SU-DHL-6 (cell line): ENCODE measurements around the gene KSR2.

Experiments used
- H2AFZ ChIP-seq: fragments of 200-600 bp; sonication (generic); 2 replicates; pipeline ENCODE4 v1.6.1; 2014; ENCODE audit warnings: low read depth, mild to moderate bottlenecking, moderate library complexity, mixed read lengths, antibody characterized with exemption, low read length; ENCODE audit not compliant: severe bottlenecking
- H3F3A ChIP-seq: fragments of 200-600 bp; shearing (Covaris generic); 2 replicates; pipeline ENCODE4 v1.6.0; 2016; ENCODE audit warnings: antibody characterized with exemption, mild to moderate bottlenecking; ENCODE audit not compliant: insufficient read depth
- H3K27ac ChIP-seq: fragments of 200-600 bp; sonication (generic); 2 replicates; pipeline ENCODE4 v1.5.1; 2016; ENCODE audit warnings: low read depth, mild to moderate bottlenecking, low read length, moderate library complexity, mixed read lengths
- H3K27me3 ChIP-seq: fragments of 200-600 bp; sonication (generic), shearing (Covaris generic); 2 replicates; pipeline ENCODE4 v1.6.0; 2014; ENCODE audit warnings: mild to moderate bottlenecking, low read length
- H3K36me3 ChIP-seq: fragments of 200-600 bp; sonication (generic); 2 replicates; pipeline ENCODE4 v1.6.1; 2014; ENCODE audit warnings: mild to moderate bottlenecking, low read length, mixed read lengths
- H3K4me2 ChIP-seq: fragments of 300-600, 200-600 bp; shearing (Covaris generic), sonication (generic); 2 replicates; pipeline ENCODE4 v1.6.0; 2014; ENCODE audit warnings: low read length, low read depth, mild to moderate bottlenecking; ENCODE audit not compliant: poor library complexity, severe bottlenecking
- H3K4me3 ChIP-seq: fragments of 200-600 bp; sonication (generic); 2 replicates; pipeline ENCODE4 v1.5.1; 2014; ENCODE audit warnings: antibody characterized with exemption, low read length, mild to moderate bottlenecking, mixed read lengths; ENCODE audit not compliant: insufficient read depth, poor library complexity, severe bottlenecking
- H3K79me2 ChIP-seq: fragments of 200-600 bp; sonication (generic); 2 replicates; pipeline ENCODE4 v1.6.1; 2014; ENCODE audit warnings: mild to moderate bottlenecking, low read length, moderate library complexity; ENCODE audit not compliant: insufficient read depth
- H3K9ac ChIP-seq: fragments of 200-600 bp; sonication (generic); 2 replicates; pipeline ENCODE4 v1.7.0; 2014; ENCODE audit warnings: mild to moderate bottlenecking, low read length
- H3K9me2 ChIP-seq: fragments of 200-600 bp; sonication (generic); replicated peaks from 2 replicates; pipeline ENCODE4 v1.6.1; 2014; ENCODE audit warnings: low read length; ENCODE audit not compliant: insufficient read depth
- H3K9me3 ChIP-seq: fragments of 200-600 bp; sonication (generic); 2 replicates; pipeline ENCODE4 v1.6.1; 2014; ENCODE audit warnings: low read length, mixed read lengths; ENCODE audit not compliant: insufficient read depth
- H4K20me1 ChIP-seq: fragments of 200-600 bp; sonication (generic); 2 replicates; pipeline ENCODE4 v1.6.1; 2014; ENCODE audit warnings: low read depth, mild to moderate bottlenecking, antibody characterized with exemption, low read length, moderate library complexity, mixed read lengths
- CTCF ChIP-seq: fragments of 200-600 bp; sonication (generic); IDR thresholded peaks from one replicate; pipeline ENCODE4 v1.5.1; 2017; ENCODE audit warnings: antibody characterized with exemption, mild to moderate bottlenecking, low read length, moderate library complexity; ENCODE audit not compliant: insufficient read depth, poor library complexity, severe bottlenecking
- EZH2phosphoT487 ChIP-seq: fragments of 200-600 bp; sonication (generic), shearing (Covaris generic); conservative IDR thresholded peaks from 2 replicates; pipeline ENCODE4 v1.6.1; 2018; ENCODE audit warnings: mild to moderate bottlenecking, antibody characterized with exemption, low read length, moderate library complexity, mixed read lengths

KSR2 gene

GRCh38 chr12:117447665-117448366 lies 521.0 kb downstream of the KSR2 start:
- H3K4me2 ChIP-seq: no peak overlapping the region
- H3K27me3 ChIP-seq: no peaks in the 10 kb centered on the region; the same call in 1 of the 2 replicates
- no peaks in the 10 kb centered on the region for H3K9me3 ChIP-seq
- H3F3A ChIP-seq: no peaks in the 10 kb centered on the region
- H4K20me1 ChIP-seq: no peaks in the 10 kb centered on the region
- no peak overlapping the region for H3K27ac ChIP-seq
- H3K4me3 ChIP-seq: no peak overlapping the region
- no peak for TF ChIP-seq CTCF
- TF ChIP-seq EZH2phosphoT487: no peak
- no peaks in the 10 kb centered on the region for H3K79me2 ChIP-seq
- H3K9me2 ChIP-seq: no peaks in the 10 kb centered on the region
- no peak overlapping the region for H2AFZ ChIP-seq
- H3K36me3 ChIP-seq: no peaks in the 10 kb centered on the region
- H3K9ac ChIP-seq: no peak overlapping the region

- Histone ChIP-seq H3F3A (no peaks in the 10 kb centered on the region), H3K9me3 (no peaks in the 10 kb centered on the region), H3K36me3 (no peaks in the 10 kb centered on the region), H3K79me2 (no peaks in the 10 kb centered on the region), H3K4me2 (no peak overlapping the region), H3K9me2 (no peaks in the 10 kb centered on the region), H3K9ac (no peak overlapping the region), H4K20me1 (no peaks in the 10 kb centered on the region), H3K4me3 (no peak overlapping the region), H3K27me3 (no peaks in the 10 kb centered on the region; the same call in 1 of the 2 replicates), H2AFZ (no peak overlapping the region), H3K27ac (no peak overlapping the region)
- TF ChIP-seq EZH2phosphoT487: no peak
- TF ChIP-seq CTCF: no peak
These were observed 524.0 kb downstream of the KSR2 start for GRCh38 chr12:117444781-117445180.

DNA sequence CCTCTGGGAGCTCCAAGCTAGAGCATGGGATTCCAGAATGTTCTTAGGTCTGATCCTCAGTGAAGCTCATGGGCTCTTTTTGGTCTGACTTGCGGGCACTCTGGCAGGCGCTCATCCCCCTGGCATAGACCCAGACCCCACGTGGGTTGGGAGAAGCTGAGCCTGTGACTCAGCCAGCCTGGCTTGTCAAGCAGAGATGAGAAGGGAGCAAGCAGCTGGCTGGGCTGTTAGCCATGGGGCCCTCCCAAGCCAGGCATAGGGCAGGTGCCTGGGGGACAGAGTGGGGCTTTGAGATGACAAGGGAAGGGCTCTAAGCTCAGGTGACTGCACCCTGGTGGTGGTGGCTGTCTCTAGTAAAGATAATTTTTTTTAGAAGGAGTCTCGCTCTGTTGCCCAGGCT lies 527.0 kb downstream of the KSR2 start:
- H3K9ac ChIP-seq: no peak overlapping the region
- no peaks in the 10 kb centered on the region for H3K27me3 ChIP-seq
- no peak overlapping the region for H3K27ac ChIP-seq
- H3K36me3 ChIP-seq: no peaks in the 10 kb centered on the region
- no peaks in the 10 kb centered on the region for H4K20me1 ChIP-seq
- H3F3A ChIP-seq: no peaks in the 10 kb centered on the region
- no peak overlapping the region for H3K4me2 ChIP-seq
- no peaks in the 10 kb centered on the region for H3K9me2 ChIP-seq
- no peaks in the 10 kb centered on the region for H3K79me2 ChIP-seq
- TF ChIP-seq CTCF (no peak), EZH2phosphoT487 (no peak)
- H2AFZ ChIP-seq: no peak overlapping the region
- H3K4me3 ChIP-seq: no peak overlapping the region
- no peaks in the 10 kb centered on the region for H3K9me3 ChIP-seq
